GM19351 (cell line): ENCODE results near the gene SCAMP2.

ENCODE experiments used
- ATAC-seq: cut with Tn5 transposase; IDR thresholded peaks from one replicate; pipeline ENCODE4 v1.9.1; 2021; ENCODE audit warnings: mild to moderate bottlenecking, moderate library complexity; ENCODE audit not compliant: unreplicated experiment

Gene SCAMP2

DNA sequence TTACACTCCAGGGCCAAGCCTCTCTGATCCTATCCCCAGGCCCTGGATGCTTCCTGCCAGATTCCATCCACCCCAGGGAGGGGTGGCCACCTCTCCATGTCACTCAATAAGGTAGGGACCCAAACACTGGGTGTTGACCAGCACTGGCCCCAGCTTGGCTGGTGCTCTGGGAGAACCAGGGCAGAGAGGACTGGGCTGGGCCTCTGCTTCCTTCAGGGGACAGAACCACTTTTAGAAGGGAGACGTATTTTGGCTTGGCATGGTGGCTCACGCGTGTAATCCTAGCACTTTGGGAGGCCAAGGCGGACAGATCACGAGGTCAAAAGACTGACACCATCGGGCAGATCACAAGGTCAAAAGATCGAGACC is 51.4 kb downstream of the SCAMP2 start:
- ATAC-seq = no peak

DNA sequence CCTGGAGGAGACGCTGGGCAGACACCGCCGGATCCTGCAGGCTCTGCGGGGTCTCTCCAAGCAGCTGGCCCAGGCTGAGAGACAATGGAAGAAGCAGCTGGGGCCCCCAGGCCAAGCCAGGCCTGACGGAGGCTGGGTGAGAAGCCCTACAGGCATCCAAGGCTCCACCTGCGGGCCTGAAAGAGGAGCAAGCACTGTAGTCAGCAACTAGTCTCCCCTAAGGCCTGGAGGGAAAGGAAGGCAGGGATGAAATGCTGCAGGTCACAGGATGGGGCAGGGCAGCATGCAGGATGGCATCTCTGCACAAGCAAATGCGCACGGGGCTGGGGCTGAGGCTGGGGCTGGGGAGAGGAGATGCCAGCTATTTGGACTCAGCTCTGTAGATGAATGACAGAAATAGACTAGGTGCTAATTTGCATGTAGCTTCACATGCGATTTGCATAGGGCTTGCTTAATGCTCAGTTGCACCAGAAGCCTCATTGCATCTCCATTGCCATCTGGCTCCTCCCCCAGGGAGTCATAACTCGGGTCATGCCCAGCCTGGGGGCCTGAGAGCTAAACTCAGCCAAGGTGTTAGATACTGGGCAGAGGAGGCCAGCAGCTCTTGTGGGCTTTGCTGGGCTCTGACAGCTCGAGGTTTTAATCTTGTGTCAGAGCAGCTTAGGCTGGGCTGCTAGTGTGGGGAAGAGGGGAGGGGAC is 51.9 kb downstream of the SCAMP2 start:
- peak; percentile 73 for ATAC-seq

DNA sequence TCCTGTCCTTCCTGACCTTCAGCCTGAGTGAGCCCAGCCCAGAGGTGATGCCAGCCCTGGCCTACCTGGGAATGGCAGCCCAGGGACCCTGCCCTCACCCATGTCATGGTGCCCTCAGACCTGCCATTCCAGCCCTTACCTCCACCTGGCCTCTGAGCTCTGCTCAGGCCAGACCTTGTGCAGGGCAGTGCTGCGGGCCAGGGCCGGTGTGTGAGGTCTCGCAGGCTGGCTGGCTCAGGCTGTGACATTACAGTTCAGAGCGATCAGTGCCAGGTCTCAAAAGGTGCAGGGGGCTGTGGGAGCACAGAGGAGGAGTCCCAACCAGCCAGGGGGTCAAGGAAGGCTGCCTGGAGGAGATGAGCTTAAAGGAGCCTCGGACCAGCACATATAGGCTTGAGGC is 53.1 kb downstream of the SCAMP2 start:
- no peak for ATAC-seq

DNA sequence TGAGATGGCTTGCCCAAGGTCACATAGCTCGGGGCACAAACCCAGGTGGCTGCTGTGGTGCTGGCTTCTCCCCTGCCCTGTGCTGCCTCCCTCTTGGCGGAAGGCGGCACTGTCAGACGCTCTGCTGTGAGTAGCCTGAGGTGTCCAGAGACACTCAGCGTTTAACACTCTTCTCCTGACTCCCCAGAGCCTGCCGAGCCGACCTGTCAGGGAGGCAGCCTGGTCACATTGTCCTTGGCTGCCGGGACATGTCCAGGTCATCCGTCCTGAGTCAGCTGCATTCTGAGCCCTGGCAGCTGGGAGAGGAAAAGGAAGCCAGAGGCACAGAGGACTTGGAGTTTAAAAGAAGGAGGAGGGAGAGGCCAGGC is 55.8 kb downstream of the SCAMP2 start:
- ATAC-seq = no peak

DNA sequence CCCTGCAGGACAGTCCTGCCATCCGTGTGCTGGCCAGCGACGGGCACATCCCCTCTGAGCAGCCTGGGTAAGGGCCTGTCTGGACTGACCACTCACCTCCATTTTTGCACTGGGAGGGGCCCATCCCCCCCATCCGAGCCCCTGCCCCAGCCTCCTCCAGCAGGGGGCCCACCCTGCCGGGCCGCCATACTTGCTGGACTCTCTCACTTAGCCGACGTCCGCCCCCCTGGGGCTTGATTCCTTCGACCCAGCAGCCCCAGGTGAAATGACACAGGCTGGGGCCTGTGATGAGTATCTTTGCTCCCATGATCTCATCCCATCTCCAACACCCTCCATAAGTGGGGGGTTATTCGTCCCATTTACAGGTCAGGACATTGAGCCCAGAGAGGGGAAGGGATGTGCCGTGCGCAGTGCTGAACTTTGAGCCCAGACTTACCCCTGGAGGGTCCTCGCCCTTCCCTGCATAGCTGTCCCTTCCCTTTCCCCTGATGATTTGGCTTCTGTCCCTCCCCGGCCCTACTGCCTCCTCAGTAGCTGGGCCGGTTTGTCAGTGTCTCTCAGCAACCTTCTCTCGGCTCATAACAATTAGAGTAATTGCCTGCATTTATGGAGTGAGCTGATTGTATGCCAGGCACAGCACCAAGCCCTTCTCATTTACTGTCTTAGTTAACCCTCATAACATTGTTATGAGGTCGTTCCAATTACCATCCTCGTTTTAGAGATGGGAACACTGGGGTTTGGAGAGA is 56.4 kb downstream of the SCAMP2 start:
- ATAC-seq = no peak

DNA sequence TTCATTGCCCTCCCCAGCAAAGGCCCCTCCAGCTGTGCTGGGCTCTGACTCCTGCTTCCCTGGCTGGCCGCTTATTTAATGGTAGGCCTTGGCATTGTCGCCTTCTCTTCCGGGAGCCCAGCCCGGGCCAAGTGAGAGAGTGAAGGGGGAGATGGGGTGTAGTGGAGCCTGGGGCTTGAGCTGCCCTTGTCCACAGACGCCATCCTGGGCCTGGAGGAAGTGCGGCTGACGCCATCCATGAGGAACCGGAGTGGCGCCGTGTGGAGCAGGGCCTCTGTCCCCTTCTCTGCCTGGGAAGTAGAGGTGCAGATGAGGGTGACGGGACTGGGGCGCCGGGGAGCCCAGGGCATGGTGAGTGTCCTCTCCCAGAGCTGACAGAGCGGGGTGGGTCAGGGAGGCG is 57.2 kb downstream of the SCAMP2 start:
- no peak for ATAC-seq

DNA sequence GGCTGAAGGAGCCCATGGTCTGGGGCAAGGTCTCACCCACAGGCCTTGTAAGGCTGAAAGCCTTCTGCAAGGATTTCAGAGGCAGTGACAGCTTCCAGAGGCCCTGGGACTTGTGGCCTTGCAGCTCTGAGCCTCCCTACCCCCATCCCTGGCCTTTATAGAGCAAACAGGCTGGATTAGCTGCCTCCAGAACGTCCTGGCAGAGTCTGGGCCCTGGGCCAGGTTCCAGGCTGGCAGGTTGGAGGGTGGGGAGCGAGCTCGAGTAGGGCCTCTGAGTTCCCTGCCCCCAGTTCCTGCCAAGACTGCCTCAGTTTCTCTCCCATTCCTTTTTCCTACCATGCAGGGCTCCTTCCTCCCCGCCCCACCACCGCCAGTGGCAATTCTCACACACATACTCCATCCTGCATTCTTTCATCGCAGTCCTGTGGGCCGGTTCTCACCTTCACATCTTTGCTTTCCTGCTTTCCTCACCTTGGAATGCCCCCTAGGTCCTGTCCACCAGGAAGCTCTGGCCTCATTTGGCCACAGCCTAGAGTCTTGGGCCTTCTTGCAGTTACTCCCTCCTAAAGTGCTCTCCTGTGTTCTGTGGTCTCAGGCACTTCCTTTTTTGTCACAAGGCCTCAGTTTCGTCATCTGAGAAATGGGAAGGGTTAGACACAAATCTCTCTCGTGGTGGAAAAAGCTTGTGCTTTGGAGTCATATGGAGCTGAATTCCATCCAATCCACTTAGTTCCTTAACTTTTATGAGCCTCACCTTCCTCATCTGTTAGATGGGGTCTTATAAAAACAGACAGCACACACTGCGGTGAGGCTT is 57.8 kb downstream of the SCAMP2 start:
- ATAC-seq = no peak

DNA sequence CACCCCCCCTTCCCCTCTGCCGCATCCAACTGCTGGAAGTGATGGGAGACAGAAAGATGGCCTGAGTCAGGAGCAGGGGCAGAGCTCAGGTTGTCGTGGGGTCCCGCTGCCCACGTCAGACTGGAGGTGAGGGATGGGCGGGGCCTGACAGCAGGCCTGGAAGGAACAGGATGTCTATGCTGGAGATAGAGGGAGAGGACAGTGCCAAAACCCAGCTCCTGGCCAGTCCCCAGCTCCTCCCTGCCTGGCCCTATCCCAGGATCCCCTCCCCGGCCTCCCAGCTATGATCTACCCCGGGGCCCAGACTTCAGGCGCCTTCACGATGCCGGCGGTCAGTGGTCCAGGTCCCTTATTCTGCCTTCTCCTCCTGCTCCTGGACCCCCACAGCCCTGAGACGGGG is 60.6 kb downstream of the SCAMP2 start, which contains the start of gene LMAN1L:
LMAN1L (plus strand) TSS at position 303 of the 400 bp plus-strand sequence; CDS start at position 323, 20 bp downstream.
- no peak for ATAC-seq

DNA sequence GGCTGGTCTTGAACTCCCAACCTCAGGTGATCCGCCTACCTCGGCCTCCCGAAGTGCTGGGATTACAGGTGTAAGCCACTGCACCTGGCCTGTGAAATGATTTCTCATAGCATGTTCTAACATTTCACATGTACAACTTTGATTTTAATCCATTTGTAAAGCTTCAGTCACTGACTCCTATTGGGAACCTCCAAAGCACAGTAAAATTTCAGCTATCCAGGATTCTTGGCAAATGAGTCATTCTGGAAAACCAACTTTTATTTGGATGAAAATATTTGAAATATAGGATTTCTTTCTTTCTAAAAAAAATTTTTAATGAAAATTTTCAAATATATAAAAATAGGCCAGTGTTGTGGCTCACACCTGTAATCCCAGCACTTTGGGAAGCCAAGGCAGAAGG is 63.2 kb downstream of the SCAMP2 start:
- no peak for ATAC-seq

DNA sequence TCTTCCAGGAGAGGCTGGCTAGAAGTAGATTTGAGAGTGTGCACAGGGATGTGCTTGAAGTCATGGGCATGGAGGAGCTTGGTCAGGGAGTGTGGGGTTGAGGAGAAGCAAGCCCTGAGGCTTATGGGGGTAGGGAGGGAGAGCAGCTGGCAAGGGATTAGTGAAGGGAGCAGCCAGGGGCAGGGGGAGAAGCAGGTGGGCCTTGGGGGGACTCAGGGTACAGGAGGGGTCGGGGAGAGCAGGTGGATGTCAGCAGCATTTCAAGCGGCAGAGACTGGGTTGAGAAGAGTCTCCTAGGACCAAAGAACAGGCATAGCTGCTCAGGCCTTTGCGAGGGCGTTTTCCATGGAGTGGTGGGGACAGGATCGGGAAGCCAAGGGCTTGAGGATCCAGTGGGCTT is 63.9 kb downstream of the SCAMP2 start:
- no peak for ATAC-seq

DNA sequence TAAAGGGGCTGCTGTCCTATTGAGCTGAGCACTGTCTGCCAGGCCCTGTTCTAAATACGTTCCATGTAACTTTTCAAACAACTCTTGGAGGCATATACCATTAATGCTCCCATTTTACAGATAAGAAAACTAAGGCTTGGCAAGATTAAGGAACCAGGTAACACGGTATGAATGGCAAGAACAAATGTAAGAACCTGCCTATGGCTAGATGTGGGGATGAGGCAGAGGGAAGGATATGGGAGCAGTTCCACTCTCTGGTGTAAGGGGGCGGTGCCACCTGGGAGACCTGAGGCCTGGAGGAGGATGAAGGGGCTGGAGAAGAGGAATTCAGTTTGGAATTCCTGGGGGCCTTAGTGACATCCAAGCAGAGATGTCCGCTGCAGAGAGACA is 64.3 kb downstream of the SCAMP2 start:
- ATAC-seq = no peak

DNA sequence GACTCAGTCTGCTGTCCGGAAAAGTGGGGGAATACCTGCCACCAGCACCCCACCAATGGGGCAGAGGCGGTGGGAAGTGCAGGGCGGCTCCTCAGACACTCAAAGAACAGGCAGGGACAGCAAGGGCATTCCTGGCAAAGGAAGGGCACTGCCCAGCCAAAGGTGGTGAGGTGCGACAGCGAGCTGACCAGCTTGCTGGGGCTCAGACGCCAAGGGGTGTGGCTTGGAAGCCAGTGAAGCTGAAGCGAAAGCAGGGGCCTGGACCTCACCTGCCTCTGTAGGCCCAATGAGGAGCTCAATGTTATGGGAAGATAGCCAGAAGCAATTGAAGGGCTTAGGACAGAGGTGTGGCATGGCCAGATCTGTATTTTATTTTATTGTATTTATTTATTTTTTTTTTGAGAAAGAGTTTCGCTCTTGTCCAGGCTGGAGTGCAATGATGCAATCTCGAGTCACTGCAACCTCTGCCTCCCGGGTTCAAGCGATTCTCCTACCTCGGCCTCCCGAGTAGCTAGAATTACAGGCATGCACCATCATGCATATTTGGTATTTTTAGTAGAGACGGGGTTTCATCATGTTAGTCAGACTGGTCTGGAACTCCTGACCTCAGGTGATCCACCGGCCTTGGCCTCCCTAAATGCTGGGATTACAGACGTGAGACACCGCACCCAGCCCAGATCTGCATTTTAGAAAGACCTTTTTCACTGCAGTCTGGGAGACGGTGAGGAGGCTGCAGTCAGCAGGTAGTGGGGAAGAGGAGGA is 64.9 kb downstream of the SCAMP2 start:
- no peak for ATAC-seq

DNA sequence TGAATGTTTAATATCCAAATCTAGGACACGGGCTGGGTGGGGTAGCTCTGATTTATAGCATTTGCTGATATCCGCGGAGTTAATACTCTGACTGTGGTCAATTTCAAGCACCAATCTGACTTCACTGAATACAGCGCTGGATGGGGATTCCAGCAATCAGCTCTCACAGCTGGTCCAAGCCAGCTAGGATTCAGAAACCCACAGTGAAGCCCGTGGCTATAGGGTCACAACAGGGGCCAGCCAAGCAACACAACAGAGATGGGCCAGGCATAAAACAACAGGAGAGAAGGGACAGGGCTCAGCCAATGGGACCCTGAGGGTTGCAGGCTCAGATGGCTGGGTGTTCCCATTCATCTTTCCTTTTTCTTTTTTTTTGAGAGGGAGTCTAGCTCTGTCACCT is 65.9 kb downstream of the SCAMP2 start:
- ATAC-seq = no peak

DNA sequence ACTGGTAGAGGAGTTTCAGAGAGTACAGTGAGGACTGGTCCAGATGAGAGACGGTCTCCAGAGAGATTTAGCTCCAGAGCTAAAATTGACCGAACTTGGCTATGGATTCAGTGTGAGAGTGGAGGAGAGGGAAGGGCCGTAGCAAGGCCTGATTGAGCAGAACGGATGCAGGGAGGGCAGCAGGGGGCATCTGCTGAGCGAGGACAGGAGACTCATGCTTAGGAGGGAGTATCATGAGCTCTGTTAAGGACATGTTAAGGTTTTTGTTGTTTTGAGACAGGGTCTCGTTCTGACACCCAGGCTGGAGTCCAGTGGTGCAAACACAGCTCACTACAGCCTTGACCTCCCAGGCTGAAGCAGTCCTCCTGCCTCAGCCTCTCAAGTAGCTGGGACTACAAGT is 68.2 kb downstream of the SCAMP2 start:
- ATAC-seq = no peak

DNA sequence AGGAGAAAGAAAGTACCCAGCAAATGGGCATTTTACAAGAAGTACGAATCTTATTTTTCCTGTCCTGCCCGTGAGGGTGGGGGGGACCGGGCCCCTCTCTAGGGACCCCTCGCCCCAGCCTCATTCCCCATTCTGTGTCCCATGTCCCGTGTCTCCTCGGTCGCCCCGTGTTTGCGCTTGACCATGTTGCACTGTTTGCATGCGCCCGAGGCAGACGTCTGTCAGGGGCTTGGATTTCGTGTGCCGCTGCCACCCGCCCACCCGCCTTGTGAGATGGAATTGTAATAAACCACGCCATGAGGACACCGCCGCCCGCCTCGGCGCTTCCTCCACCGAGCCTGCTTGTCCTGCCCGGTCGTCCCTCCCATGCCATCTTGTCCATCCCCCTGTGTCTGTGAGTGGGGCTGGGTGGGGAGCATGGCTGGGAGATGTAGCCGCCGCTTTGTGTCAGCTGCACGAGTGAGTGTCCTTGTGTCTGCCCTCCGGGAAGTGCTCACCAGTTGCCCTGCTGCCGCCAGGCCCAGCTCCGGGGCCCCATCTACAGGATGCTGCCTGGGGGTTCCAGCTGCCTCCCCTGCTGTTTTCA is 70.2 kb downstream of the SCAMP2 start:
- ATAC-seq = no peak

DNA sequence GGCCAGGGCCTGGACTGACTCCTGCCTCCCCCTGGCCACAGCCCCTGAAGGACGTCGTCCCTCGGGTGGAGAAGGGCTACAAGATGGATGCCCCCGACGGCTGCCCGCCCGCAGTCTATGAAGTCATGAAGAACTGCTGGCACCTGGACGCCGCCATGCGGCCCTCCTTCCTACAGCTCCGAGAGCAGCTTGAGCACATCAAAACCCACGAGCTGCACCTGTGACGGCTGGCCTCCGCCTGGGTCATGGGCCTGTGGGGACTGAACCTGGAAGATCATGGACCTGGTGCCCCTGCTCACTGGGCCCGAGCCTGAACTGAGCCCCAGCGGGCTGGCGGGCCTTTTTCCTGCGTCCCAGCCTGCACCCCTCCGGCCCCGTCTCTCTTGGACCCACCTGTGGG is 70.9 kb downstream of the SCAMP2 start:
- ATAC-seq = no peak

DNA sequence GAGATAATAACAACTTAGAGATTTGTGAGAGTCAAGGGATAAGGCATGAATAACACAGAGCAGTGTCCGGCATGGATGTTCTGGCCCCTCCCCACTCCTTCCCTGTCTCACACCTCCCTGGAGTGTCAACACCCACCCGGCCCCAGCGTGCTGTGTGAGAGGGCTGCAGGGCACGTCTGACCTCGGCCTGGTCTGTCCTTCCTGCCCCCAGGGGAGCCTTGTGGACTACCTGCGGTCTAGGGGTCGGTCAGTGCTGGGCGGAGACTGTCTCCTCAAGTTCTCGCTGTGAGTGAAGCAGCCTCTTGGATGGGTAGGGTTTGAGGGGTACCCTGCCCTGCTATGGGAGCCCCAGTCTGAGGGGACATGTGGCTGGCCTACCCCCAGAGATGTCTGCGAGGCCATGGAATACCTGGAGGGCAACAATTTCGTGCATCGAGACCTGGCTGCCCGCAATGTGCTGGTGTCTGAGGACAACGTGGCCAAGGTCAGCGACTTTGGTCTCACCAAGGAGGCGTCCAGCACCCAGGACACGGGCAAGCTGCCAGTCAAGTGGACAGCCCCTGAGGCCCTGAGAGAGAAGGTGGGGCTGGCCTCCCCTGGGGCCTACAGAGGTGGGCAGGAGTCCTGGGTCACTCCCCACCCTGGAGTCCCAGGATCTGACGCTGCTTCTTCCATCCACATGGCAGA is 71.7 kb downstream of the SCAMP2 start:
- ATAC-seq = no peak

DNA sequence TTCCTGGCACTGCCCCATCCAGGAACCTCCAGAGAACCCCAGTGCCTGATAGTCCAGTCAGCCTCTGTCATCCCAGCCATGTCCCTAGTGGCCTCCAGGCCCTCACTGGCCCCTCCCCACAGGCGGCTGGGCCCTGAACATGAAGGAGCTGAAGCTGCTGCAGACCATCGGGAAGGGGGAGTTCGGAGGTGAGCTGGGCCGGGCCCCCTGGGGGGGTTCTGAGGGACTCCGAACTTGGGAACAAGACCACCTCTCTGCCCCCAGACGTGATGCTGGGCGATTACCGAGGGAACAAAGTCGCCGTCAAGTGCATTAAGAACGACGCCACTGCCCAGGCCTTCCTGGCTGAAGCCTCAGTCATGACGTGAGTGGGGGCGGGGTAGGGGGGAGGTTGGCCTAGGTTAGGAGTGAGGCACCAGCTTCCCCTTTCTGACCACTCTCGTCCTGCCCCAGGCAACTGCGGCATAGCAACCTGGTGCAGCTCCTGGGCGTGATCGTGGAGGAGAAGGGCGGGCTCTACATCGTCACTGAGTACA is 72.5 kb downstream of the SCAMP2 start:
- no peak for ATAC-seq

DNA sequence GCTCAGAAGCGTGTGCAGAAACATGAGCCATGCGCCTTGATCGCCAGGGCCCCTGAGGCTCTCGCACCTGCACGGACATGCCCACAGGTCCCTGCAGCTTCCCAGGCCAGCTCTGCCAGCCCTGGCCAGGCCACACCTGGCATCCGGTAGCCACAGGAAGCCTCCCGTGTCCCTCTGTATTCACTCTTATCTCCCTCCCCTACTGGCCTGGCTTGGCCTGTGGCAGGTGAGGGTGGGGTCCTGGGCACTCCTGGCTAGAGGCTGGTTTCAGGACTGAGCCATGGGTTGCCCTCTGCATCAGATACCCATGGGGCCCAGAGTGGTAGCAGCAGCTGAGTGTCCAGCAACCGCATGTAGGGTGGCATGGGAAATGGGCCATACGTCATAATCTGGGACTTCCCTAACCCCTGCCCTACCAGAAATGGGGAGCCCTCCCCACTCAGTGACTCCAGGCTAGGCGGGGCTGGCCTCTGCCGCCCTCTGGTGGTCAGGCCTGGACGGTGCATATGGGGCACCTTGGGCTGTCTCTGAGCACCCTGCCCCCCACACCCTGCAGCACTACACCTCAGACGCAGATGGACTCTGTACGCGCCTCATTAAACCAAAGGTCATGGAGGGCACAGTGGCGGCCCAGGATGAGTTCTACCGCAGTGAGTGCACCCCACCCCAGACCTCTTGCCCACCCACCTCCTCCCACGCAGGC is 73.2 kb downstream of the SCAMP2 start:
- ATAC-seq = peak; percentile 77
